GM12878 (cell line): ENCODE results near the gene SC5D.

Experiments
- BRCA1 ChIP-seq: IDR thresholded peaks from 2 replicates; pipeline ENCODE4 v1.6.1; 2011; ENCODE audit warnings: low read depth, low read length, improper control_type of control experiment
- CEBPB ChIP-seq, 2 experiments: fragments of 150-350 bp in 1 of 2; IDR thresholded peaks; 2 replicates each; pipeline ENCODE4 v1.6.1; 2012 to 2014; ENCODE audit warnings: low read depth in 2 of 2, low read length in 2 of 2, borderline replicate concordance in 1 of 2, inconsistent platforms in 1 of 2
- CREM ChIP-seq: IDR thresholded peaks from 2 replicates; pipeline ENCODE4 v1.6.1; 2014; ENCODE audit warnings: antibody characterized with exemption, low read depth
- POLR2A ChIP-seq: IDR thresholded peaks from 2 replicates; pipeline ENCODE4 v1.6.1; 2011; ENCODE audit warnings: low read depth, mild to moderate bottlenecking, low read length
- POLR2AphosphoS5 ChIP-seq: IDR thresholded peaks from 2 replicates; pipeline ENCODE4 v1.6.1; 2011; ENCODE audit warnings: mild to moderate bottlenecking, low read length, inconsistent platforms
- RAD21 ChIP-seq: IDR thresholded peaks from 2 replicates; pipeline ENCODE4 v1.6.1; 2011; ENCODE audit warnings: mild to moderate bottlenecking, low read depth, low read length, moderate library complexity; ENCODE audit not compliant: insufficient read depth
- RUNX3 ChIP-seq: IDR thresholded peaks from 2 replicates; pipeline ENCODE4 v1.6.1; 2012; ENCODE audit warnings: low read length, inconsistent platforms
- SPI1 ChIP-seq: IDR thresholded peaks from 2 replicates; pipeline ENCODE4 v1.6.1; 2011; ENCODE audit warnings: low read depth, mild to moderate bottlenecking, low read length, moderate library complexity, borderline replicate concordance; ENCODE audit not compliant: insufficient read depth
- TF ChIP-seq, protein P1 (sequence below), 3 experiments: IDR thresholded peaks in 2 of 3; conservative IDR thresholded peaks in 1 of 3; 2 replicates each; pipeline ENCODE4 v1.5.1; 2011; ENCODE audit warnings: low read depth in 3 of 3, low read length in 3 of 3, mild to moderate bottlenecking in 3 of 3, control low read depth in 2 of 3, moderate library complexity in 2 of 3, inconsistent platforms in 1 of 3, mixed read lengths in 1 of 3; ENCODE audit not compliant: control insufficient read depth in 2 of 3, insufficient read depth in 1 of 3; ENCODE audit errors: extremely low read depth in 1 of 3
- TF ChIP-seq, protein P2 (sequence below): fragments of 450-650 bp; IDR thresholded peaks from 2 replicates; pipeline ENCODE4 v1.6.1; 2018; ENCODE audit warnings: borderline replicate concordance, mild to moderate bottlenecking; ENCODE audit not compliant: partially characterized antibody
- TF ChIP-seq, protein P3 (sequence below): IDR thresholded peaks from 2 replicates; pipeline ENCODE4 v1.6.1; 2011; ENCODE audit warnings: low read depth, mild to moderate bottlenecking, low read length, moderate library complexity, borderline replicate concordance; ENCODE audit errors: extremely low read depth

DNA sequence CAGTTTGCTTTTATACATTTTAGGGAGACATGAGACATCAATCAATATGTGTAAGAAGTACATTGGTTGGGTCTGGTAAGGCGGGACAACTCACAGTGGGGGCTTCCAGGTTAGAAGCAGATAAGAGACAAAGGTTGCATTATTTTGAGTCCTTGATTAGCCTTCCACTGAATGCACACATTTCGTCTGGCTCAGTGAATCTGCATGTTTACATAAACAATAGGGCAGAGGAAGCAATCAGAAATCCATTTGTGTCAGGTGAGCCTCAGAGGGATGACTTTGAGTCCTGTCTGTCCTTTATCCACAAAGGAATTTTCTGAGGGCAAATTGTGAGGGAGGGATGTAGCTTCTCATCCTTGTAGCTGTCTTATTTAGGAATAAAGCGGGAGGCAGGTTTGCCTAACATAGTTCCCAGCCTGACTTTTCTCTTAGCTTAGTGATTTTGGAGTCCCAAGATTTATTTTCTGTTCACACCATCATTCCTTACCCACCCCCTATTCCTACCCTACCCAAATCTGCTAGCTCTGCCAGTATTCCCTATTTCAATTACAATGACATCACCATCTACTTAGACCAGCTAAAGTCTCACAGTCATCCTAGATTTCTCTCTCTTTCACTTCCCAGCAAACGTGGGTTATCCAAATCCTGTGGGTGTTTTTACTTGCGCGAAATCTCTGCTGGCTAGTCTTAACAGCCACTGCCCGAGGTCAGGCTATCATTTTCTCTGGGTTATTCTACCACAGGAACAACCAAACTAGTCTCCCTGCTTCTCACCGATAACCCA, 2.9 kb downstream of the SC5D start:
- no peak for TF ChIP-seq CREM
- TF ChIP-seq, protein P1, sequence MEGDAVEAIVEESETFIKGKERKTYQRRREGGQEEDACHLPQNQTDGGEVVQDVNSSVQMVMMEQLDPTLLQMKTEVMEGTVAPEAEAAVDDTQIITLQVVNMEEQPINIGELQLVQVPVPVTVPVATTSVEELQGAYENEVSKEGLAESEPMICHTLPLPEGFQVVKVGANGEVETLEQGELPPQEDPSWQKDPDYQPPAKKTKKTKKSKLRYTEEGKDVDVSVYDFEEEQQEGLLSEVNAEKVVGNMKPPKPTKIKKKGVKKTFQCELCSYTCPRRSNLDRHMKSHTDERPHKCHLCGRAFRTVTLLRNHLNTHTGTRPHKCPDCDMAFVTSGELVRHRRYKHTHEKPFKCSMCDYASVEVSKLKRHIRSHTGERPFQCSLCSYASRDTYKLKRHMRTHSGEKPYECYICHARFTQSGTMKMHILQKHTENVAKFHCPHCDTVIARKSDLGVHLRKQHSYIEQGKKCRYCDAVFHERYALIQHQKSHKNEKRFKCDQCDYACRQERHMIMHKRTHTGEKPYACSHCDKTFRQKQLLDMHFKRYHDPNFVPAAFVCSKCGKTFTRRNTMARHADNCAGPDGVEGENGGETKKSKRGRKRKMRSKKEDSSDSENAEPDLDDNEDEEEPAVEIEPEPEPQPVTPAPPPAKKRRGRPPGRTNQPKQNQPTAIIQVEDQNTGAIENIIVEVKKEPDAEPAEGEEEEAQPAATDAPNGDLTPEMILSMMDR (IDR thresholded peaks at IDR 0.05 in 2 of 3, conservative IDR thresholded peaks at IDR 0.05 in 1 of 3; ENCODE audit: control insufficient read depth in 2 of 3, extremely low read depth in 1 of 3, insufficient read depth in 1 of 3, low read depth in 3 of 3, low read length in 3 of 3): no peak
- TF ChIP-seq CEBPB (IDR thresholded peaks at IDR 0.05; ENCODE audit: borderline replicate concordance in 1 of 2, low read depth in 2 of 2, low read length in 2 of 2): no peak
- TF ChIP-seq, protein P2, sequence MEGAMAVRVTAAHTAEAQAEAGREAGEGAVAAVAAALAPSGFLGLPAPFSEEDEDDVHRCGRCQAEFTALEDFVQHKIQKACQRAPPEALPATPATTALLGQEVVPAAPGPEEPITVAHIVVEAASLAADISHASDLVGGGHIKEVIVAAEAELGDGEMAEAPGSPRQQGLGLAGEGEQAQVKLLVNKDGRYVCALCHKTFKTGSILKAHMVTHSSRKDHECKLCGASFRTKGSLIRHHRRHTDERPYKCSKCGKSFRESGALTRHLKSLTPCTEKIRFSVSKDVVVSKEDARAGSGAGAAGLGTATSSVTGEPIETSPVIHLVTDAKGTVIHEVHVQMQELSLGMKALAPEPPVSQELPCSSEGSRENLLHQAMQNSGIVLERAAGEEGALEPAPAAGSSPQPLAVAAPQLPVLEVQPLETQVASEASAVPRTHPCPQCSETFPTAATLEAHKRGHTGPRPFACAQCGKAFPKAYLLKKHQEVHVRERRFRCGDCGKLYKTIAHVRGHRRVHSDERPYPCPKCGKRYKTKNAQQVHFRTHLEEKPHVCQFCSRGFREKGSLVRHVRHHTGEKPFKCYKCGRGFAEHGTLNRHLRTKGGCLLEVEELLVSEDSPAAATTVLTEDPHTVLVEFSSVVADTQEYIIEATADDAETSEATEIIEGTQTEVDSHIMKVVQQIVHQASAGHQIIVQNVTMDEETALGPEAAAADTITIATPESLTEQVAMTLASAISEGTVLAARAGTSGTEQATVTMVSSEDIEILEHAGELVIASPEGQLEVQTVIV: no peak
- no peak for TF ChIP-seq RAD21
- TF ChIP-seq RUNX3: no peak
- no peak for TF ChIP-seq BRCA1
- no peak for TF ChIP-seq SPI1
- no peak for TF ChIP-seq POLR2A
- TF ChIP-seq, protein P3, sequence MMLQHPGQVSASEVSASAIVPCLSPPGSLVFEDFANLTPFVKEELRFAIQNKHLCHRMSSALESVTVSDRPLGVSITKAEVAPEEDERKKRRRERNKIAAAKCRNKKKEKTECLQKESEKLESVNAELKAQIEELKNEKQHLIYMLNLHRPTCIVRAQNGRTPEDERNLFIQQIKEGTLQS: no peak
- TF ChIP-seq POLR2AphosphoS5: no peak
